Calu3 (cell line): ENCODE results near the gene LRRC47. TPM values are rescaled to one million over a fixed set of nuclear protein-coding genes. Genes with fewer than 3 reads are reported as not detected.

Experiments used
- BruUV-seq: library from RNA; stranded (reverse); fragments of 400-500 nt; replicated peaks from 2 replicates; lab custom pipeline; 2021; lab: Mats Ljungman, UMichigan
- CTCF ChIA-PET: fragments of 300-600 bp; sonication (Branson Sonifier 250); formaldehyde crosslinking; loops from one replicate; lab custom pipeline; 2022; ENCODE audit warnings: antibody characterized with exemption; lab: Charles Lee
- DNase-seq: peaks from one replicate; pipeline ENCODE4 v3.0.0; 2022
- H3K27ac Mint-ChIP-seq: one replicate; pipeline ENCODE4 v1.8.0; 2022; ENCODE audit warnings: mixed read lengths; ENCODE audit not compliant: unreplicated experiment
- H3K27me3 Mint-ChIP-seq: one replicate; pipeline ENCODE4 v1.8.0; 2022; ENCODE audit warnings: mixed read lengths; ENCODE audit not compliant: unreplicated experiment
- H3K36me3 Mint-ChIP-seq: one replicate; pipeline ENCODE4 v1.8.0; 2022; ENCODE audit warnings: mild to moderate bottlenecking, moderate library complexity, mixed read lengths; ENCODE audit not compliant: insufficient read depth, unreplicated experiment
- H3K4me1 Mint-ChIP-seq: one replicate; pipeline ENCODE4 v1.8.0; 2022; ENCODE audit warnings: mild to moderate bottlenecking, low read depth, mixed read lengths; ENCODE audit not compliant: unreplicated experiment
- H3K4me3 Mint-ChIP-seq: one replicate; pipeline ENCODE4 v1.8.0; 2022; ENCODE audit warnings: mild to moderate bottlenecking, low read depth, moderate library complexity, mixed read lengths; ENCODE audit not compliant: unreplicated experiment
- H3K9me3 Mint-ChIP-seq: one replicate; pipeline ENCODE4 v1.8.0; 2022; ENCODE audit warnings: low read depth, mixed read lengths; ENCODE audit not compliant: unreplicated experiment
- CTCF ChIP-seq: fragments of 200-600 bp; IDR thresholded peaks from one replicate; pipeline ENCODE4 v1.8.0; 2022; ENCODE audit warnings: antibody characterized with exemption; ENCODE audit not compliant: unreplicated experiment
- intact Hi-C: fragments of 100-400 bp; cut with micrococcal nuclease; formaldehyde crosslinking; loops from one replicate; pipeline ENCODE4 v1.10.0; 2022; ENCODE audit not compliant: unreplicated experiment
- total RNA-seq: library from RNA; stranded (reverse); gene quantifications from 2 replicates; pipeline ENCODE4 v1.2.3, GENCODE V29; 2022

The LRRC47 gene
- total RNA-seq, 1 experiment from 2014 or later, result 35.8 TPM

- CTCF ChIA-PET, result no interaction called here
- intact Hi-C loops, result no loop called here
Measured at GRCh38 chr1:3767328-3767925, 28.9 kb downstream of the LRRC47 start.

DNA sequence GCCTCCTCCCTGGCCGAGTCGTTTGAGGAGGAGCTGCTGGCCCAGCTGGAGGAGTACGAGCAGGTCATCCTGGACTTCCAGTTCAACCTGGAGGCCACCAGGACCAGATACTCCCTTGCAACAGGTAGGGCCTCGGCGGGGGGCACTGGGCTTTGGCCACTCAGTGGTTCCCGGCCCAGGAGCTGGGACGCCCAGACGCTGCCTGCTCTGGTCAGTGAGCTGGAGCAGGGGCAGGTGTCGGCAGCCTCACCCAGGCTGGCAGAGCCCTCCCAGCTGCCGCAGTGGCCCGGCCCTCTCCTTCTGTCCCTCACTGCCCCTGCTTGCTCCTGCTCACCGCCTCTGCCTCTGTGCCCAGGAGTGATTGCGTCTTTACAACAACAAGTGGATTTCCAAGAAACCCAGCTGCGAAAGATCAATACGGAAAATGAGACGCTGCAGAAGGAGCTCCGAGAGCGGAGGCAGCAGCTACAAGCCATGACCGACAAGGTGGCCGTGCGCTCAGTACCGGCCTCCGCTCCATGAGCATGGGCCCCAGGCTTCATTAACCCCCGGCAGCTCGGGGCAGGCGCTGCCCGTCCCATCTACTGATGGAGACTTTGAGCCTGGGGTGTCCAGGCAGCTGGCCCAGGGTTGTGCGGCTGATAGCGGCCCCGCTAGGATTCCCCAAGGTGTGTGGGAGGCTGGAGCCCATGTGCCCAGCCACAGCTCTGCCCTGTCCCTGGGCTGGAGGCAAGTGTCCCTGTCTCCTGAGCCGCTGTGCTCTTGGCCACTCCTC, 32.8 kb downstream of the LRRC47 start:
- CTCF ChIA-PET, result no interaction called here
- Mint-ChIP-seq H3K9me3 (peaks cover 4% of the 10 kb centered on the region), H3K36me3 (no peaks in the 10 kb centered on the region), H3K27me3 (peaks cover 89% of the 10 kb centered on the region), H3K4me1 (no peaks in the 10 kb centered on the region), H3K4me3 (no peak overlapping the region), H3K27ac (no peak overlapping the region)
- intact Hi-C loops, result no loop called here
- no TSS peak for BruUV-seq
- no peak for DNase-seq
- no peak for TF ChIP-seq CTCF

More at GRCh38 chr1:3767328-3767925, 28.9 kb downstream of the LRRC47 start:
- TF ChIP-seq CTCF, result no peak
- no peaks in the 10 kb centered on the region for H3K4me1 Mint-ChIP-seq
- BruUV-seq, result no TSS peak
- no peak overlapping the region for H3K27ac Mint-ChIP-seq
- no peak for DNase-seq
- H3K27me3 Mint-ChIP-seq, result peaks cover 52% of the 10 kb centered on the region
- H3K4me3 Mint-ChIP-seq, result no peak overlapping the region
- H3K36me3 Mint-ChIP-seq, result no peaks in the 10 kb centered on the region
- H3K9me3 Mint-ChIP-seq, result no peaks in the 10 kb centered on the region

GRCh38 chr1:3762873-3763228, 33.4 kb downstream of the LRRC47 start:
- TF ChIP-seq CTCF, result no peak
- CTCF ChIA-PET, result no interaction called here
- H3K9me3 Mint-ChIP-seq, result peaks cover 4% of the 10 kb centered on the region
- no peak overlapping the region for H3K4me3 Mint-ChIP-seq
- no peaks in the 10 kb centered on the region for H3K36me3 Mint-ChIP-seq
- H3K27me3 Mint-ChIP-seq, result peaks cover 95% of the 10 kb centered on the region
- DNase-seq, result no peak
- no peak overlapping the region for H3K27ac Mint-ChIP-seq
- no TSS peak for BruUV-seq
- intact Hi-C loops, result no loop called here
- no peaks in the 10 kb centered on the region for H3K4me1 Mint-ChIP-seq

GRCh38 chr1:3762151-3762872, 34.0 kb downstream of the LRRC47 start:
- BruUV-seq, result no TSS peak
- no peaks in the 10 kb centered on the region for H3K36me3 Mint-ChIP-seq
- H3K27ac Mint-ChIP-seq, result no peak overlapping the region
- no peak overlapping the region for H3K4me3 Mint-ChIP-seq
- peaks cover 4% of the 10 kb centered on the region for H3K9me3 Mint-ChIP-seq
- no peaks in the 10 kb centered on the region for H3K4me1 Mint-ChIP-seq
- CTCF ChIA-PET, result no interaction called here
- TF ChIP-seq CTCF, result no peak
- H3K27me3 Mint-ChIP-seq, result peaks cover 92% of the 10 kb centered on the region
- intact Hi-C loops, result no loop called here
- no peak for DNase-seq
